Measurements from ENCODE around the gene KLHDC8A.

The KLHDC8A gene

GRCh38 chr1:205323794-205324193 is 32.9 kb downstream of the KLHDC8A start:
- FAIRE-seq (no peak), DNase-seq (ENCODE audit: insufficient read length, low spot score) (no peak)

- no peak for DNase-seq (ENCODE audit: insufficient read length, low spot score)
- no peak for FAIRE-seq
These were observed 34.8 kb downstream of the KLHDC8A start for GRCh38 chr1:205321959-205322283.

GRCh38 chr1:205321162-205321958 is 35.4 kb downstream of the KLHDC8A start, which contains the start of gene NUAK2:
NUAK2 (minus strand) TSS chr1:205321745; CDS start chr1:205321628, 117 bp downstream.
- FAIRE-seq (no peak), DNase-seq (ENCODE audit: insufficient read length, low spot score) (no peak)

- FAIRE-seq (no peak), DNase-seq (ENCODE audit: insufficient read length, low spot score) (no peak)
These were observed 37.4 kb downstream of the KLHDC8A start for GRCh38 chr1:205319081-205320018.

GRCh38 chr1:205318231-205318991 is 38.3 kb downstream of the KLHDC8A start:
- FAIRE-seq (no peak), DNase-seq (ENCODE audit: insufficient read length, low spot score) (no peak)

GRCh38 chr1:205317311-205317917 is 39.3 kb downstream of the KLHDC8A start:
- DNase-seq (ENCODE audit: insufficient read length, low spot score) (no peak), FAIRE-seq (no peak)

GRCh38 chr1:205316161-205316566 is 40.6 kb downstream of the KLHDC8A start:
- FAIRE-seq (no peak), DNase-seq (ENCODE audit: insufficient read length, low spot score) (no peak)

GRCh38 chr1:205315008-205315618 is 41.6 kb downstream of the KLHDC8A start:
- DNase-seq (ENCODE audit: insufficient read length, low spot score) (no peak), FAIRE-seq (no peak)

GRCh38 chr1:205313563-205314308 is 43.0 kb downstream of the KLHDC8A start:
- DNase-seq (ENCODE audit: insufficient read length, low spot score) (no peak), FAIRE-seq (no peak)

- DNase-seq (ENCODE audit: insufficient read length, low spot score) (no peak), FAIRE-seq (no peak)
These were observed 43.7 kb downstream of the KLHDC8A start for GRCh38 chr1:205312866-205313562.

- FAIRE-seq = no peak
- DNase-seq (ENCODE audit: insufficient read length, low spot score) = no peak
These were observed 45.6 kb downstream of the KLHDC8A start for GRCh38 chr1:205310976-205311704.

- DNase-seq (ENCODE audit: insufficient read length, low spot score) (no peak), FAIRE-seq (no peak)
These were observed 47.0 kb downstream of the KLHDC8A start for GRCh38 chr1:205309741-205310140.

- DNase-seq (ENCODE audit: insufficient read length, low spot score) (no peak), FAIRE-seq (no peak)
These were observed 49.7 kb downstream of the KLHDC8A start for GRCh38 chr1:205306929-205307566.

GRCh38 chr1:205304695-205305070 is 52.0 kb downstream of the KLHDC8A start:
- FAIRE-seq = no peak
- DNase-seq (ENCODE audit: insufficient read length, low spot score) = no peak

GRCh38 chr1:205304046-205304694 is 52.6 kb downstream of the KLHDC8A start:
- FAIRE-seq (no peak), DNase-seq (ENCODE audit: insufficient read length, low spot score) (no peak)

- DNase-seq (ENCODE audit: insufficient read length, low spot score) (no peak), FAIRE-seq (no peak)
These were observed 53.4 kb downstream of the KLHDC8A start for GRCh38 chr1:205303247-205303888.
